HG02852 (cell line): ENCODE measurements around the gene TIGD3.

Experiments used
- ATAC-seq: cut with Tn5 transposase; IDR thresholded peaks from one replicate; pipeline ENCODE4 v1.9.1; 2021; ENCODE audit warnings: mild to moderate bottlenecking, moderate library complexity; ENCODE audit not compliant: unreplicated experiment

TIGD3 gene

DNA sequence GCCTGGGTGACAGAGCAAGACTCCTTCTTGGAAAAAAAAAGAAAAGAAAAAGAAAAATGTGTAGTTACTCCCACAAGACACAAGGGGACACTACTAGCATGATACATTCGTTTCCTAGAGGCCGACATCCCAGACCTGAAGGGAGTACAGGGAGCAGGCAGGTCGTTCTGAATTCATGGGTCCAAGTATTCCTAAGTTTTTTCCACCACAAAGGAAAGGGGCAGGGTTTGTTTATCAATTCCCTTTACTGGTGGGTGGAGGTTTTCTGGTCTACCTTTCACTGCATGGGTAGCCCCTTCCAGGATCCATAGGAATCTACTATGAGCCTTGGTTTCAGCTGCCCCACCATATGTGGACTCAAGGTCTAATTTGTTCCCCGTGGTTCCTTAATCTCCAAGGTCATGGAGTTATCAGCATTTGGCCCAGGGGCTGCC, 11.8 kb downstream of the TIGD3 start:
- ATAC-seq, result no peak

DNA sequence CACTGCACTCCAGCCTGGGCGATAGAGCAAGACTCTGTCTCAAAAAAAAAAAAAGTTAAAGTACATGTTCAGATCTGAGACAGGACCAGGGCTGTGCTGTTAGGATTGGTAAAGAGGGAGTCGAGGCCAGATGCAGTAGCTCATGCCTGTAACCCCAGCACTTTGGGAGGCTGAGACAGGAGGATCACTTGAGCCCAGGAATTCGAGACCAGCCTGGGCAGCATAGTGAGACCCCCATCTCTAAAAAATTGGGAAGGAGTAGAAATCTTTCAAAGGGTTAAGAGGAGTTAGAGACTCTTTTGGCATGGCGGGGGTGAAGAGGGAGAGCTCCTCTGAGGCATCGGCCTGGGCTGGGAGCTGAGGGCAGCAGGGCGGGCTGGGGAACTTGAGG, 16.1 kb downstream of the TIGD3 start:
- ATAC-seq, result no peak

DNA sequence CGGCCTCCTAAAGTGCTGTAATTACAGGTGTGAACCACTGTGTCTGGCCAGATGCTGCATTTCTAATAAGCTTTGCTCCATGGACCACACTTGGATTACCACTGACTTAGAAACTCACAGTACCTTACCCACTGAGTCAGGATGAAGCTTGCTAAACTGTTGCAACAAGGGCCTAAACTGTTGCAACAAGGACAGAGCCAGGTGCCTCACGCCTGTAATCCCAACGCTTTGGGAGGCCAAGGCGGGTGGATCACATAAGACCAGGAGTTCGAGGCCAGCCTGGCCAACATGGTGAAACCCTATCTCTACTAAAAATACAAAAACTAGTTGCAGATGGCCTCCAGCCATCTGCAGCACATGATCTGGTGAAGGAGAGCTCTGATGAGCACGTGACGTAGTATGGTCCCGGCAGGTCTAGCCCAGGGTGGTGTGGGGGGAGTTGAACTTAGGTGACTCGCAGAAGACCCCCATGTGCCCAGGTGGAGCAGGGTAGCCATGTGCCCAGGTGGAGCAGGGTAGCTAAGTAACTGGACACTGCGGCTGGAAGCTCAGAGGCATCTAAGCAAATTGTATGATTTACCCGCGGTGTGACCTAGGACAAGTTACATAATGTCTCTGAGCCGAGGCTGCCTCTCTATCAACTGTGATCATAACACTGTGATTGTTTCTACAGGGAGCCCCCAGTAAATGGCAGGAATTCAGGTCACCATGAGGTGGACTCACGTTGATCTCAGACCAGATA, 19.5 kb downstream of the TIGD3 start:
- ATAC-seq, result no peak

DNA sequence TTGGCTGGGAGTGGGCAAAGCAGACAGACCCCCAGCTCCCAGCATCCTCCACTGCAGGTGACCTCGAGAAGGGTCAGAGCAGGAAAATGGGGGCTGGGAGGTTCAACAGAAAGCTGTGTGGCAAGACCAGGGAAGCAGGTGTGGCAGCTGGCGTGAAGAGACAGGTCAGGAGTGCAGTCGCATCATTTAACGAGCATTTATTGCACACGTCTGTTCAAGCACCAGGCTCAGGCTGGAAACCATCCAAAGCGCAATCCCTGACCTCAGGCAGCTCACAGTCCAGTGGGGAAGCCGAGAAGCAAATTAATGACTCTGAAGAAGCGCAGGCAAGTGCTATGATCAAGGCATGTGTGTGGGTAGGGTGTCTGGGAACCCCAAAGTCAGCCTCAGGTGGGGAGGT, 20.5 kb downstream of the TIGD3 start:
- no peak for ATAC-seq

DNA sequence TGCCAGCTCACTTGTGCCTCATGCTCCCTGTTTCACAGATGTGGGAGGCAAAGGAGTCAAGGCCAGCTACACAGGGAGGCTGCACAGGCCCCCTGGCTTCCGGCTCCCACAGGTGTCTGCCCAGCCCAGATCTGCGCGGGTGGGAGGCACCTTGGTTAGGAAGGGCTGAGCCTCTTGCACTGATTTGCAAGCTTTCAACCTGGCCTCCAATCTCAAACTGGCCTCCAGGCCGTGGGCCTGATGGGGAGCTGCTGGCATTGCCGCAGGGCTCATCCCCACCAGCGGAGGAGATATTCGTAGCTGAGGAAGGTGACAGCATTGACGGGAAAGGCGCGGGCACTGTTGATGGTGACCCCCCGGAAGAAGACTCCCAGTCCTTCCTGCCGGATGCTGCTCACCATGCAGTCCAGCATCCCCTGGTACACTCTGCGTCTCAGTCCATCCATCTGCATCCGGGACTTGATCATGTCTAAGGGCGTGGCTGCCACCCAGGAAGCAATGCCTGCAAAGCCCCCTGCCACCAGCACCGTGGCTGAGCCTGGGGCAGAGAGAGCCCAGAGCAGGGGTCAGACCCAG, 21.7 kb downstream of the TIGD3 start:
- ATAC-seq, result no peak

DNA sequence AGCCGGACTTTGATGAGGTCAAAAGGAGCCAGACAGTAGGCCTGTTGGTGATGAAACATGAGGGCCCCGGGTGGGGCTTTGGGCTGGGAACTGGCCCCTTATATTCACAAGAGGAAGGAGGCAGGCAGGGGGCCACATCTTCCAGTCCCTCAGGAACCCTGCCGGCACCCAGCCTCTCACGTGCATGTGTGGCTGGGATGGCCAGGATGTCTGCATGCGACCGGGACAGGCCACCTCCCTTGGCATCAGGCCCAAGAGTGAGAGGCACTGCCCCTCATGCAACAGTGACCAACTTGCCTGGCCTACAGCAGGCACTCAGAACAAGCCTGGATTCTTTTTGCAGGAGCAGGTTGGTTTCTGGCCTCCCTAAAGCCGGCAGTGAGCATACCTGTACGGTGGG, 22.5 kb downstream of the TIGD3 start:
- no peak for ATAC-seq

DNA sequence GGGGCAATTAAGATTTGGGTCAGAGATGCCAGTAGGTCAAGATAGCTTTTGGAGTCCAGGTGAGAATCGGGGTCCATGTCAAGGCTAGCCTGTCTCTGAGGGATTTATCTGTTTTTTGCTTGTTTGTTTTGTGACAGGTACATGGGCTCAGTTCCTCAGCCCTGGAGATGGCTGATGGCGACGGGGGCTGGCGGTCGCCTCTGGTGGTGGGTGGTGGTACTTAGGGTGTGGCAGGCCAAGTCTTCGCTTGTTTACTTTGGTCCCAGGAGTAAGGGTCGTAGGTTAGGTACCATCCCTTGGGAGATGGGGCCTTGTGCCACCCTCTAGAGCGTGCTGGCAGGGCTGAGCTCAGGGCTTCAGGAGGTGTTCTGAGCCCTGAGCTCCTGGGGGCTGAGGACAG, 23.2 kb downstream of the TIGD3 start:
- ATAC-seq, result no peak

DNA sequence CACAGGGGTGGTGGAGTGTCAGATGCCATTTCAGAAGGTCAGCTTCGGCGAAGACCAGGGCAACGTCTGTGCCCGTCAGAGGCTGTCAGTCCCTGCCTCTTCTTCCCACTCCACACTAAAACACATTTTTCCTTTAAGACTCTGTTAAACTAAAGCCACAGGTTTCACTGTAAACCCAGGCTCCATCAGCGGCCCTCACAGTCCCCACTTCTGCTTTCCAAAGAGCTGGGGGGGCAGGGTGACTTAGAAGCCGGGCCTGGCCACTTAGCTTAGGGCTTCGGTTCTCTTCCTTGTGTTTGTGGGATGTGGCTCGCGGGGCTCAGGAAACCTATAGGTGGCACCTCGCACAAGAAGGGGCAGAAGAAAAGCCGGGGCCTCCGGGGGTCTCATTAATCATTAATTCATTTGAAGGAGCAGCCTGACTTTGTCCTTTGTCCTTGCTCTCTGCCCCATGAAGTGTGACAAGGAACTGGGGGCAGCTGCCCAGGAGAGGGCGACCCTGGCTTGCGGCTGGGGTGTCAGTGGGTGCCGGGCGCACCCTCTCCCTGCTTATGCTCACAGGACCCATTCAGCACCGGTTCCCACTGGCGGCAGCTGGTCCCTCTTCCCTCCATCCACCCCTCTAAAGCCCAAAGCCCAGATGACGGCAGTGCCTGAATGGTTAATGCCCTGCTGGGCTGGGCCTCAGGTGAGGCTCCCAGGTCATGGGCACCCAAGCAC, 23.8 kb downstream of the TIGD3 start:
- ATAC-seq, result no peak

DNA sequence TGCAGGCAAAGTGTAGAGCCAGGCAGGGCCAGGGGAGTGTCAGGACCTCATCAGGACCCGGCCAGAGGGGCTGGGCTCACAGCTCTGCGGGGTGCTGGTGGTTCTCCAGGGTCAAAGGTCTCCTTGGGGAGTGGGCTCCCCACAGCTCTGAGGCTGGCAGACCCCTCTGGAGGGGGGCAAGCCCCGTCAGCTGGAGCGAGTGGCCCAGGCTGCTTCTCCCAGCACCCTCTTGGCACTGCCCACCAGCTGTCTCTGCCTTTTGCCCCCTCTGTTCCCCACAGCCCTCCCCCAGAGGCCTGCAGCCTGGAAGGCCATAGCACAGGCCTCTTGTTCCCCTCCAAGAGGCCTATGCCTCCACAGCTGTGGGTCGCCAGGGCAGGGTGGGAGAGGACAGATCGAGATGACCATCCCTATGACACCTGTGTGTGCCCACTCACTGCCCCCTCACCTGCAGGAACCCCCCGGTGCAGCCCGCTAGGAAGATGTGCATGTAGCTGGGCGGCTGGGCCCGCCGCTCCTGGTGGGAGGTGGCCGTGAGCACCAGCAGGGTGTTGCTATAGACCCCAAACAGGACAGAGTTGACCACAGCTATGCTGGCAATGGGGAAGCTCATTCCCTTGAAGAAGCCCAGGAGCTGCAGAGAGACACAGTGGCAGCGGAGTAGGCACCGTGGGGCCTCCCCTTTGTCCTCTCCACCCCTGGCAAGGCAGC, 24.5 kb downstream of the TIGD3 start:
- no peak for ATAC-seq

DNA sequence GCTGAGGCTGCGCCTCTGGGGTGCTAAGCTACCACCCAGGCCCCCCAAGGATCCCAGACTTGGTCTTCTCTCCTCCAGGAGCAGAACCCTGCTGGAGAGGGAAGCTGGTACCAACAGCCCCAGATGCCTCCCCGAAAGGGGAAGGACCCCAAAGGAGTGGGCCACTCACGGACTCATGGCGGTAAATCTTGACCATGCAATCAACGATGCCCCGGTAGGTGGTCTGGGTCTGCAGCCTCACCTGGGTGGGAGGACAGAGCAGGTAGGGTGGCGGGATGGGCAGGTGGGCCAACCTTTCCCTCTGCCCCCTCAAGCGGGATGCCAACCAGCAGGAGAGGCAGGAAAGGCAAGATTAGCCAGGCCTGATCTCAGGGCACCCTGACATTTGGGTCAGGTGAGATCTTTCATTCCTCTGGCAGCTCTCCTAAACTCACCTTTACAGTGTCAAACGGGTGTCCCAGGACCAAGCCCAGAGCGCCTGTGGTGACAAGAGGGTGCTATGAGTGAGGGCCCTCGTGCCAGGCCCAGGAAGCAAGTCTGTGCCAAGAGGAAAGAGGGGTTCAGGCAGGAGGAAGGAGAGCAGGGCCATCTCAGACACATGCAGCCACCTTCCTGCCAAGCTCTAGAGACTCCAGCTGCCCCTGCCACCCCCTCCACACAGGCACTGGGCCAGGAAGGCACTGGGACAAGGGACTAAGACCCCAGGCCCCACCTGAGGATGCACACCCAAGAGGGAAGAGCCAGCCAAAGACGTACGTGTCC, 25.3 kb downstream of the TIGD3 start:
- ATAC-seq, result no peak

DNA sequence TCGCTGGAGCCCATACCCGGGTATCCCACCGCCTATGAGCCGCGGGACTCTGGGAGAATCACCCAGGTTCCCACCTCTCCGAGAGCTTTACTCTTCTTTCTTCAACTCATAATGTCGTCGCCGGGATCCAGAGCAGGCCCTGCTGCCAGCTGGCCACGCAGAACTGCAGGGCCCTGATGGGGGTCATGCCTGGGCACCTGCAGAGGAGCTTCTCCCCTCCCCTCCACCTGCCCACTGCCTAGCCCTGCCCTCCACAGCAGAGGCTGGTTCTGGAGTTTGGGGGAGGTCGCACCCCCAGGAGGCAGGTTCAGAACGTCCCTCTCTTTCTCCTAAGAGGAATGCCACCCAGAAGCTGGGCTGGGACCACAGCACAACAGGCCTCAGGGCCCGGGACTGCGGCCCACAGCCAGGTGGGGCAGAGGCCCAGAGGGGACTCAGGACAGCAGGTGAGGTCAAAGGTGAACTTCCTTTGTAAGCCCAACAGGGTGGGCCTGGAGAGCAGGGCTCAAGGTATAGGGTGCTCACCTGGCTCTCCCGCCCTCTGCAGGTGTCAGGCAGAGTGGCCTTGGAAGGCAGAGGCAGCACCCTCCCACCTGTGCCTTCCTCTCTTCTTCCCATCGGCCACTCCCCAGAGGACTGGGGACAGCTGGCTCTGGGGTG, 26.0 kb downstream of the TIGD3 start:
- no peak for ATAC-seq

DNA sequence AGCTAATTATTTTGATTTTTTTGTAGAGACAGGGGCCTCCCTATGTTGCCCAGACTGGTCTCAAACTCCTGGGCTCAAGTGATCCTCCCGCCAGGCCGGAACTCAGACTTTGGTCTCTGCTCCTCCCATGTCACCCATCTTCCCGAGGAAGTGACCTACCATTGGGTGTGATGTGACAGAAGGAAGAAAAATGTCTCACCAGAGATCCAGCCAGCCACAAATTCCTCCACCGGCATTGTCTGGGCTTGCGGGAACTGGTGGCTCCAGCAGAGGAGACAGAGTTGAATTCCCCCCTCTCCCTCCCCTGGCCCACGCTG, 27.1 kb downstream of the TIGD3 start:
- ATAC-seq, result no peak

DNA sequence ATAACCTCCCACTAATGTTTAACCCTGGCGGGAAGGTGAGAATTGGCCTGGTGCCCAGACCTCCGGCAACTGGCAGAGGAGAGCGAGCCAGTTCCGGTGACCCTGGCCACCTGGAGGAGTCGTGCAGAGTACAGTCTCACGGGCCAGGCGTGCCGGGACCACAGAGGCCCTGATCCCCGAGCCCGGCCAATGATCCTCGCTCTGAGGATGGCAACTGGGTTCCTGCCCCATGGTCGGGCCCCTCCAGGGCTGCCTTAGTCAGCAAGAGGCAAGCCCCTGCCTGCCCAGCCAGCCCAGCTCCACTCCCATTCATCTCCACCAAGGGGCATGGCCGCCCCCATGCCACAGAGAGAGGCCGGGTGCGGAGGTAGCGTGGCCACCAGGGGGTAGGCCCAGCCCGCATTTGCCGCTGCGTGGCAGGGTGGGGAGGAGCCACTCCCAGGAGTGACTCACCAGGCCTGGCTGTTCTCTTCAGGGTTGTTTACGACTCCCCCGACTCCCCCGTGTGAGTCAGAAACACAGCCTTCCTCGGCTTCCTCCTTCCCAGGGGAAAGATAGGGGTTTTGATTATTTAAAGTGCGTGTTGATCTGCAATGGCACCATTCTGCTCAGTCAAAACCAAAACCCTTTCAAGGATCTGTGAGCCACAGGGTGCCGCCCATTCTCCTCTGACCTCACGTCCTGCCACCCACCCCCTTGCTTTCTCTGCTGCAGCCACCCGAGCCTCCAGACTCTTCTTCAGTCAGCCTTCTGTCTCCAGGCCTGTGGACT, 27.7 kb downstream of the TIGD3 start, which contains the start of gene SLC25A45:
SLC25A45 (minus strand) TSS at position 614 of the 771 bp plus-strand sequence. CDS start 695 bp downstream, outside the sequence.
- peak; percentile 66 for ATAC-seq

DNA sequence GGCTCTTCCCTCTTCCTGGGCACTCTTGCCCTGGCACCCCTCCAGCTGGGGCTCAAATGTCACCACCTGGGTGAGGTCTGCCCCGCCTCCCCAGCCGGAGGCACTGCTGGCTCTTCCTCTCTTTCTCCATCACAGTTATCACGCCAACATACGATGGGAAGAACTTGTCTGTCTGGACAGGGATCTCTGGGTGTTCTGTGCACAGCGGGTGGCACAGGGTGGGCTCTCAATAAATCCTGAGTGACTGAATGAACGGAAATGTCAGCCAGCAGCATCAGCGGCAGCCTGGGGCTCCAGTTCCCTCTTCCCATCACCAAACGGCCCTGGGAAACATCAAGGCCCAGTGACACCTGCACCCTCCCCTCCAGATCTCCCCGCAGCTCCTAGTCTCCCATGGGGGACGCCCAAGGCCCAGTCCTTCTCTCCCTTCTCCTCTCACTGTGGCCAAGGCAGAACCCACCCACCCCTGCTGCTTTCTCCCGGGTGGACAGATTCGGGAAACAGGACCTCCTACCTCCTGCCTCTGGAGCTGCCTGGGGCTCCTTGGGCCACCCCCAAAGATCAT, 28.3 kb downstream of the TIGD3 start:
- no peak for ATAC-seq

DNA sequence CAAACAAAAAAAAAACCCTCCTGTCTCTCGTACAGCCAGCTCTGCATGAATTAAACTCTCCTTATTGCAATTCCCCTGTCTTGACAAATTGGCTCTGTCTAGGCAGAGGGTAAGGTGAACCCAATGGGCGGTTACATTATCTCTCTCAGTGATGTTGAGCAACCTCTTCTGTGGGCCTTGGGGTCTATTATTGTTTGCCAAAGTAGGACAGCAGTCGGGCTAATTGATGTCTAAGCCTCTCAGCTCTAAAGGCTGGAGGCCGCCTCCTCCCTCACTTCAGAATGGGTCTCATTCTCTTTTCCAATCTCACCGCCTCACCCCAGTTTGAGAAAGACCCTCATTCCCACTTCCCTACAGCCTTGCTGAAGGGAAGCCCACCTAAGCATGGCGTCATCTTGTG, 29.2 kb downstream of the TIGD3 start:
- no peak for ATAC-seq

DNA sequence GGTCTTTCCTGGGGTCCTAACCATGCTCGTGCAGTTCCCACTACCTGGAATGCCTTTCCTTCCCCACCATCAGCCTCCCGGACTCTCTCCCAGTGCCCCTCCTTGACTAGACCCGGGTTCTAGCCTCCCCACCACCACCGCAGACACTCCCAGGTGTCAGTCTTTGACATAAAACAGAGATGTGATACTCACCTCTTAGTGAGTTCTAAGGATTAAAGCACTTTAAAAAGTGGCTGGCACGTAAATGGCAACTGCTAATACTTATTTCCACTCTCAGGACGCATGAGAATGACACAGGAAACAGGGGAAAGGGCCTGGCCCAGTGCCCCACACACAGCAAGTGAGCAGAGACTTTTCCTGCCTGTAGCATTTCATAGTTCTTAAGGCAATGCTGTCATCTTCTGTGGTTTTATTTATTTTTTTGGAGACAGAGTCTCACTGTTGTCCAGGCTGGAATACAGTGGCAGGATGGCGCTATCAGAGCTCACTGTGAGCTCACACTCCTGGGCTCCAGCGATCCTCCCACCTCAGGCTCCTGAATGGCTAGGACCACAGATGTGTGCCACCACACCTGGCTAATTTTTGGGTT, 29.8 kb downstream of the TIGD3 start:
- no peak for ATAC-seq

DNA sequence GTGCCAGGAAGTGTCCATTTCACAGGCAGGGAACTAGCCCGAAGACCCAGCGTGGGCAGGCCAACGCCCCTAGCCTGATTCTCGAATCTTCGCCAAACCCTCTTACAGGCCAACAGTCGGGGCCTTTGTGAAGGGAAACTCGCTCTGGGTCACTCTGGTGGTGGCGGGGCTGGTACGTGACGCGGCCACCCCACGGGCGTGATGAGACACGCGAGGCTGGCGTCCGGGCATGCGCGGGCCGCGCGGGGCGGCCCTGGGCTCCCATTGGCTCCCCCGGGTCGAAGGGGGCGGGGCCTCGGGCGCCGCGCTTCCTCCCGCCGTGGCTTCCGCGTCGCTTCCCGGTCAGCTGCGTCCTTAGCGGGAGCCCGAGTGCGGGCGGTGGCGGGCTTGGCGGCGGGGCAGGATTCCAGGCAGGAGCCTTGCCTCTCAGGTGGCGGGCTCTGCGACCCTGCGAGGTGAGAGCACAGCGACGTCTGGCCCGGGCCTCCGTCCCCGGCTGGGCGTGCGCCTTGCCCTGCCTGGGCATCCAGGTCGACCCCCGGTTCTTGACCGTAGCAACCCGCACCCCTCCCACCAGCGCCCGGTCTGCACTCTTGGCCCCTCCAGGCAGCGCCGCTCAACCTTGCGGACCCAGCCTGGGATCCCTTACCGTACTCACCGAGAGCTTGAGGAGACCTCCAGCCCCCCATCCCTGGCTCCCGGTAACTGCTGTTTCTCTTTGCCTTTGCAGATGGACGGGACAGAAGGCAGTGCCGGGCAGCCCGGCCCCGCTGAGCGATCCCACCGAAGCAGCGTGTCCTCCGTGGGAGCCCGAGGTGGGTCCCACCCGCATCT, 32.0 kb downstream of the TIGD3 start, which contains the start of gene FRMD8:
FRMD8 (plus strand) TSS at position 331 of the 834 bp plus-strand sequence; CDS start at position 731, 400 bp downstream.
- ATAC-seq, result peak; percentile 56

DNA sequence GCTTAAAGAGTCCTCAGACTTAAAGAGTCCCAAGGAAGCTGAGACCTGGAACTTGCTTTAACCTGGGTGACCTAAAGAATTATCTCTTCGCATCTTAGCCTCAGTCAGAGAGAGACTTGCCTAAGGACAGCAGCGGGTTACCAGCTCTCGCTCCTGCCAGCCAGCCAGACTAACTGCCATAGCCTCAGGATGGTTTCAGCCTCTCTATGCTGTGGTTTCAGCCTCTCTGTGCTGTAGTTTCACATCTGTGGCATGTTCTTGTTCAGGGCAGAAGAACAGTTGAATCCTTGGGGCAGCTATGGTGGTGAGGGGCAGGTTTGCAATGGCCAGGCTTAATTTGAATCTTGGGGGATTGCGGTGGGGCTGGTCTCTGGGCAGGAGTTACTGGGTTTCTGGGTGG, 34.2 kb downstream of the TIGD3 start:
- ATAC-seq, result no peak
